Muscle of leg (tissue), 11 donors: Measurements from ENCODE around the gene NEK10. TPM values are rescaled to one million over a fixed set of nuclear protein-coding genes. Genes with fewer than 3 reads are reported as not detected.

Experiments
- DNase-seq: peaks from one replicate; pipeline ENCODE4 v3.0.0; 2013
- H3K27ac ChIP-seq: one replicate; pipeline ENCODE4 v1.5.1; 2013; ENCODE audit warnings: mild to moderate bottlenecking, low read length, control low read depth
- H3K27me3 ChIP-seq: one replicate; pipeline ENCODE4 v1.6.1; 2013; ENCODE audit warnings: low read length; ENCODE audit not compliant: control insufficient read depth, insufficient read depth
- H3K36me3 ChIP-seq: one replicate; pipeline ENCODE4 v1.6.1; 2013; ENCODE audit warnings: low read length; ENCODE audit not compliant: control insufficient read depth, insufficient read depth
- H3K4me1 ChIP-seq: one replicate; pipeline ENCODE4 v1.6.1; 2013; ENCODE audit warnings: low read length; ENCODE audit not compliant: control insufficient read depth, insufficient read depth
- H3K4me3 ChIP-seq: one replicate; pipeline ENCODE4 v1.5.1; 2013; ENCODE audit warnings: low read length, control low read depth
- H3K9me3 ChIP-seq: replicated peaks from 2 replicates; pipeline ENCODE4 v1.6.1; 2013; ENCODE audit warnings: low read depth, low read length; ENCODE audit not compliant: control insufficient read depth
- WGBS: methylation state at CpG from one replicate; pipeline ENCODE4 v1.1.5; 2013; ENCODE audit warnings: missing lambda C conversion rate; ENCODE audit not compliant: insufficient coverage; 5-methylcytosine and 5-hydroxymethylcytosine counted together
- polyA plus RNA-seq, 8 donors: library from polyadenylated mRNA; unstranded; fragments of 120-200 nt; gene quantifications; one replicate each; pipeline versions ENCODE4 v1.2.1 to v1.2.3, GENCODE V29; 2013; ENCODE audit warnings: inconsistent platforms in 1 of 8, low replicate concordance in 1 of 8; ENCODE audit not compliant: insufficient read length in 8 of 8, insufficient read depth in 1 of 8
- total RNA-seq: library from RNA; stranded (reverse); fragments of 120-200 nt; gene quantifications from one replicate; pipeline ENCODE4 v1.2.4, GENCODE V29; 2013

NEK10 gene
- total and polyA plus RNA-seq, 9 donors, result 1.7 to 6.6 (median 3.3) TPM

DNA sequence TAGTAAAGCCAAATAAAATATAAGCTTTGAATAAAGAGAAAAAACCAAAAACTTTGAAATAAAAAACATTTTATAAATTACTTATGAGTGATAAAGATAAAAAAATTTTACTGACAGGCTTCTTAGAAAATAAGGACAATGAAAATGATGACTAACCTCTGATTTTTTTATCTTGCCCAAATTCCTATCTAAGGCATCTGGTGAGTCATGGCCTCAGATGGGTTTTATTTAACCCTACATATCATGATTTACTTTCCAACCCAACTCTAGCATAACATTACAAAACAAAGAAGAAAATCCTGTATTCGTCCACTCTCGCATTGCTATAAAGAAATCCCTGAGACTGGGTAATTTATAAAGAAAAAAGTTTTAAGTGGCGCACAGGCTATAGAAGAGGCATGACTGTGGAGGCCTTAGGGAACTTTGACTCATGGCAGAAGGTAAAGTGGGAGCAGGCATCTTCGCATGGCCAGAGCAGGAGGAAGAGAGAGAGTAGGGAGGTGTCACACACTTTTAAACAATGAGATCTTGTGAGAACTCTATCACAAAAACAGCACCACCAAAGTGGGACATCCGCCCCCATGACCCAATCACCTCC is 152.1 kb downstream of the NEK10 start:
- H3K36me3 ChIP-seq, result no peaks in the 10 kb centered on the region
- no peaks in the 10 kb centered on the region for H3K27me3 ChIP-seq
- H3K27ac ChIP-seq, result no peak overlapping the region
- no peaks in the 10 kb centered on the region for H3K9me3 ChIP-seq
- no peaks in the 10 kb centered on the region for H3K4me1 ChIP-seq
- no peak for DNase-seq
- H3K4me3 ChIP-seq, result no peak overlapping the region
- WGBS, result 100% methylated on average over 1 of the region's 5 CpGs

DNA sequence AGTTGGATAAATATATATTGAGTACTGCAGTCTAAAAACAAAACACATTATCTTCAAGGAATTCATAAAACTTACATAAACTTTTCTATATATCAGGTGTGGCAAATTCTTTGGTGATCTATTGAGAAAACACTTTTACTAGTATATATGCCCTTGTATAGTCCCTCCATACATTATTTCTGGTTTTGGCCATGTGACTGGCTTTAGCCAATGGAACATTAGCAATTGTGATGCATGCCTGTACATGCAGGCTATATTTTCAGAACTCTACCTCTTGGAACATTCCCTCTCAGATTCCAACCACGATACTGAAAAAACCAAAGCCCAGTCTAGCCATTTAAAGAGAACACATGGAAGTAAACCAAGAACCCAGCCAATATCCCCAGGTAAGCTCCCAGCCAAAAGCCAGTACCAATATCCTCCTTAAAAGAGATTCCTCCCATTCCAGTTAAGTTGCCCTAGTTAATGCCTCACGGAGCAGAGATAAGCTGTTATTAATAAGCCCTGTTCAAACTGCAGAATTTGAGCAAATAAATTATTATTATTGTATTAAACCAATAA is 152.8 kb downstream of the NEK10 start:
- H3K4me3 ChIP-seq, result no peak overlapping the region

DNA sequence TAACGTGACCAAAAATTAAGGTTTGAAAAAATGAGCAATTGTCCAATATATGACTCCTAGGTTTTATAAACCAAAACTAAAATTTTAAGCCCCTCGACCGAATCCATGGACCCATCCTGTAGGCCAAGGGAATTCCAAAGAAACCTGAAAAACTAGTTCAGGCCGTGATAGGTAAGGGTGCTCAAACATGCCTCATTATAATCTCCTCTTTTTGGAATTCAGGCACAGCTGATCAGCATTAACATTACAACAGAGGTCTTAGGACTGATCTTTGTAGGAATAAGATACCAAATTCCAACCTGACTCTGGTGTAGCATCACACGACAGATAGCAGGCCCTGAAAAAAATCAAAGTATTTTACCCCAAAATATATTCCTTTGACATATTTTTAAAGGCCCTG is 155.7 kb downstream of the NEK10 start:
- no CpG with 5 or more reads among the region's 5 CpGs for WGBS
- DNase-seq, result no peak

More for the DNA sequence above, 152.8 kb downstream of the NEK10 start:
- Histone ChIP-seq H3K4me1 (no peaks in the 10 kb centered on the region), H3K36me3 (no peaks in the 10 kb centered on the region), H3K27ac (no peak overlapping the region), H3K27me3 (no peaks in the 10 kb centered on the region), H3K9me3 (no peaks in the 10 kb centered on the region)
- DNase-seq, result no peak
- WGBS, result 88% methylated on average over 1 of the region's 2 CpGs

DNA sequence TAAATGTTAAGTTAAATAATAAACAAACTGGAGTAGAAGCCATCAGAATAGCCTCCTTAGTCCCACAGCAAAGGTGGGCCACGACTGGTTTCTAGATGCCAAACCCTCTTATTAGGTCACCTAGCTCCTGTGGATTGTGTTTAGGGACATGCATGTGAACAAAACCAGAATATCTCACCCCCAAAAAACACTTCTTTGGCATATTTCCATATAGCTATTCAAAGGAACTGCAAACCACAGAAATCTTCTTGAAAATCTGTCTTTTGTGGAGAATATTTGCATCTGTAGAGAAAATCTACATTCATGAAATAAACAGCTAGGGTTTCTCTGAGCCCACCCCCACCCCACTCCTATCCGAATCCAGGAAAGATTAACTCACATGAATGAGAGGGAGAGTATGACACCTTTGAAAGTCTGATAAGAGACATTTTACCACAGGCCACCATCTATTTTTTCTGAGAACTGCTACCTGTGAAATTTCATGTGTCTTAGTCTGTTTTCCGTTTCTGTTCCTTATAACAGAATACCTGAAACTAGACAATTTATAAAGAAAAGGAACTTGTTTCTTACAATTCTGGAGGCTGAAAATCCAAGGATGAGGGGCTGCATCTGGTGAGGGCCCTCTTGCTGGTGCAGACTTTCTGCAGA is 159.4 kb downstream of the NEK10 start:
- H3K27me3 ChIP-seq, result no peaks in the 10 kb centered on the region
- no CpG with 5 or more reads among the region's 3 CpGs for WGBS
- no peak overlapping the region for H3K4me3 ChIP-seq
- DNase-seq, result no peak
- H3K9me3 ChIP-seq, result no peaks in the 10 kb centered on the region
- H3K27ac ChIP-seq, result no peak overlapping the region
- H3K4me1 ChIP-seq, result no peaks in the 10 kb centered on the region
- H3K36me3 ChIP-seq, result no peaks in the 10 kb centered on the region

More for the DNA sequence above, 155.7 kb downstream of the NEK10 start:
- H3K27me3 ChIP-seq, result no peaks in the 10 kb centered on the region
- no peaks in the 10 kb centered on the region for H3K36me3 ChIP-seq
- no peak overlapping the region for H3K4me3 ChIP-seq
- H3K9me3 ChIP-seq, result no peaks in the 10 kb centered on the region
- H3K27ac ChIP-seq, result no peak overlapping the region
- no peaks in the 10 kb centered on the region for H3K4me1 ChIP-seq

DNA sequence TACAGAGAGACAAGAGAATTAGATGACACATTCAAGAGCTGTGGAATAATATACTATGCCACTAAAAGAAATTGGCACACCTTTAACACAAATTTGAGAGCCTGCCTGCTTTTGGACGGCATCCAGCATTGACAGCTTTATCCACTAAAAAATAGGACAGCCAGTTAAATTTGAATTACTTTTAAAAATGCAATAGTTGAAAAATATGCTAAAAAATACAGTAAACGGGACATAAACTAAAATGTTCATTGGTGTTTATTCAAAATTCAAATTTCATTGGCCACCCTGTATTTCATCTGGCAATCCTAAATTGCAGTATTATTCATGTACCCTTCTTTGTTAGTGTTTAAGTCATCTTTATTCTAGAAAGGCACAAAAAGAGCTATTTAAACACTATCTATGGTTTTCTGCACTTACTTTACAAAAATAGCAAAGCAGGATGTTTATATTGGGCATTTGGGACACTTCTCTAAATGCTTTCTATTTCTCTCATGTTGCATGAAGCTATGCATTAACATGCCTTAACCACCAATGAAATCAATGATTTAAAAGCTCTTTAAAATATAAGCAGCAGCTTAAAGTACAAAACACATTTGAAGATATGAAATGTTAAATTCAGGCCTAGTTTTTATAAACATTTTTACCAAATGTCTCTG is 160.1 kb downstream of the NEK10 start:
- DNase-seq, result no peak

GRCh38 chr3:27202959-27203358 is 166.2 kb downstream of the NEK10 start:
- DNase-seq, result no peak
- H3K27ac ChIP-seq, result no peak overlapping the region
- WGBS, result 100% methylated on average over 1 of the region's 1 CpG

More for the DNA sequence above, 160.1 kb downstream of the NEK10 start:
- no peaks in the 10 kb centered on the region for H3K27me3 ChIP-seq
- H3K4me3 ChIP-seq, result no peak overlapping the region
- no peaks in the 10 kb centered on the region for H3K4me1 ChIP-seq
- no peaks in the 10 kb centered on the region for H3K36me3 ChIP-seq
- no CpG with 5 or more reads among the region's 2 CpGs for WGBS
- no peaks in the 10 kb centered on the region for H3K9me3 ChIP-seq
- H3K27ac ChIP-seq, result no peak overlapping the region

GRCh38 chr3:27201492-27201891 is 167.7 kb downstream of the NEK10 start:
- H3K27ac ChIP-seq, result no peak overlapping the region
- 100% methylated on average over 1 of the region's 5 CpGs for WGBS
- no peaks in the 10 kb centered on the region for H3K36me3 ChIP-seq
- no peak overlapping the region for H3K4me3 ChIP-seq
- H3K4me1 ChIP-seq, result no peaks in the 10 kb centered on the region
- no peak for DNase-seq
- H3K9me3 ChIP-seq, result no peaks in the 10 kb centered on the region
- H3K27me3 ChIP-seq, result no peaks in the 10 kb centered on the region

More at GRCh38 chr3:27202959-27203358, 166.2 kb downstream of the NEK10 start:
- H3K9me3 ChIP-seq, result no peaks in the 10 kb centered on the region
- no peaks in the 10 kb centered on the region for H3K4me1 ChIP-seq
- H3K36me3 ChIP-seq, result no peaks in the 10 kb centered on the region
- no peaks in the 10 kb centered on the region for H3K27me3 ChIP-seq
- no peak overlapping the region for H3K4me3 ChIP-seq

DNA sequence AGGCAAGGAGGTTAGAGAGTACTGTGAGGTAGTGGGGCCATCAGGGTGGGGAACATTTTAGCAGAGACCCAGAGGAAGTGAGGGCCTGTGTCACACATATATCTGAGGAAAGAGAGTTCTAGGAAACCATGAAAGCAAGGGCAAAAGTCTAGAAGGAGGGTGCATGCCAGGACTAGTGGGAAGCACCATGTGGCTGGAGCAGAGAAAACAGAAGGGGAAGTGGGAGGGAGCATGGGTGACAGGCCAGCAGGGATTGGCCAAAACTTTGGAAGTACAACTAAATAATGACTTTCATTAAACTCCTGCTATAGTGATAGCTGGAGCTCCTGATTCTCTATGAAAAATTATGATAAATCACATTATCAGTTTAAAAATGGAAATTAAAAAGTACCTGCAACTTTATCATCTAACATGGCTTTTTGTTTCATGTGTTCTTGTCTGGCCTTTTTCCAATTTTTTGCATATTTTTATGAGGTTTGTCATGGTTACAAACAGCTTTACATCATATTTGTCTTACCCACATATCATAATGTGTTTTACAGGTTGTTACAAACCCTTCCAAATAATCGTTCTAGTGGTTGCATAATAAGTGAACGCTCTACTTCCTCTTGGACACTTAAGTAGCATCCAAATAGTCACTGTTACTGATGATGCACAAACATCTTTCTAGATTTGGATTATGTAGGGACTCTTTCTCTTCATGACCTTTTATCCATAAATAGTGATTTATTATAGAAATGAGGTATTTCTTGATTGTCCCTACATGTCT is 168.3 kb downstream of the NEK10 start:
- no peak for DNase-seq
- no CpG with 5 or more reads among the region's 2 CpGs for WGBS
- Histone ChIP-seq H3K4me1 (no peaks in the 10 kb centered on the region), H3K27ac (no peak overlapping the region), H3K9me3 (no peaks in the 10 kb centered on the region), H3K36me3 (no peaks in the 10 kb centered on the region), H3K27me3 (no peaks in the 10 kb centered on the region), H3K4me3 (no peak overlapping the region)

DNA sequence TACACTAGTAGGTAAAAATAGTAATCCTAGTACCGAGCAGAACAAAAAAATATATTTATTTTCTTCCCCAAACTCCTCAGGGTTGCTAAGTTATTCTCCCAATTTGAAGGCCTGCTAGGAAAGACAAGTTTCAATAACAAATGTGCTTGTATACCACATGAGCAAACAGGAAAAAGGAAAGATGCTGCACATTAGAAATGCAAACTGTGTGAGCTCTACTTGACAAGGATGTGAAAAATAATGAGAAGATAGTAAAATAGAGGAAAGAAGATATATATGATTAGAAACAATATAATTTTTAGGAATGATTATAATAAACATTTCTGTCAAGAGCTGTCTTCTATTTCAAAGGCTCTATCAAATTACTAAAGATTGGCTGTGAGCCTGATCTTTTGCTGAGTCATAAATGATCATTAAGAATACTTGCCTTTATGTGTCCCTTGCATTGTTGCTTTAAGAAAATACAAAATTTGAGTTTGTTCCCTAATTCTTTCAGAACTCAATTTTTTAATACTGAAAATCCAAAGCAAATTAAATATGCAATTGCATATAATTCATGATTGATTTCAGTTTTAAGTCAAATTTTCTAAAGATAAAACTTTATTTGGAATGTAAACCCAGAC is 174.2 kb downstream of the NEK10 start:
- Histone ChIP-seq H3K9me3 (no peaks in the 10 kb centered on the region), H3K4me3 (no peak overlapping the region), H3K36me3 (no peaks in the 10 kb centered on the region), H3K27ac (no peak overlapping the region), H3K27me3 (no peaks in the 10 kb centered on the region), H3K4me1 (no peaks in the 10 kb centered on the region)
- no peak for DNase-seq
- no CpG with 5 or more reads among the region's 1 CpG for WGBS
